HK-2 (cell line): Measurements from ENCODE around the gene ATP7A.

Experiments used
- DNase-seq: peaks from one replicate; pipeline ENCODE4 v3.0.0-alpha.2; 2018; ENCODE audit not compliant: unreplicated experiment

The ATP7A gene

DNA sequence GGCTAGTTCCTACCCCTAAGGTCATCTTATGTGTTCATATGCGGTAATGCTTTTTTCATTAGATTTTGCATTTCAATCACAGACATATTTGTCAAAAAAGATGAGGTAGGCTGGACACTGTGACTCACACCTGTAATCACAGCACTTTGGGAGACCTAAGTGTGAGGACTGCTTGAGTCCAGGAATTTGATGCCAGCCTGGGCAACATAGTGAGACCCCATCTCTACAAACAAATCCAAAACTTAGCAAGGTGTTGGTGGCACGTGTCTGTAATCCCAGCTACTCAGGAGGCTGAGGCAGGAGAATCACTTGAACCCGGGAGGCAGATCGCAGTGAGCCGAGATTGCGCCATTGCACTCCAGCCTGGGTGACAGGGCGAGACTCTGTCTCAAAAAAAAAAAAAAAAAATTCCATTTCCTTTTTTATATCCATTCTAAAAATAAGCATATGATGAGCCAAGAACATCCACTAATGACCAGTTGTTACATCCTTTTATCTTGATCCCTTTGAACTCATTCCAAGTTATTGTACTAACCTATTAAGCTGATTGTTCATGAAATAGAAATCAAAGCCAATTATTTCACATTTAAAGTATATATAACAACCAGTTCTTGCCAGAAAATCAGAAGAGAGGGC, 35.5 kb downstream of the ATP7A start:
- no peak for DNase-seq

DNA sequence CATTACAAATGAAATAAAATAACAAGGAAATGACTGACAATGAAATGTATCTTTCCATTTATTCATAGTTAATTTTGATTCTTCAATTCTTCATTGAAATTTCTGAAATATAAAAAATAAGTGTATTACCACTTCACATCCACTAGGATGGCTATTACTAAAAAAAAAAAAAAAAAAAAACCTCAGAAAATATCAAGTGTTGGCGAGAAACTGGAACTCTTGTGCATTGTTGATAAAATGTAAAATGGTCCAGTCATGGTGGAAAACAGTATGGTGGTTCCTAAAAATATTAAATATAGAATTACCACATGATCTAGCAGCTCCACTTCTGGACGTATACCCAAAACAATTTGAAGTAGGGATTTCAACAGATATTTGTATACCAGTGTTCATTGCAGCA, 36.1 kb downstream of the ATP7A start:
- DNase-seq: no peak

DNA sequence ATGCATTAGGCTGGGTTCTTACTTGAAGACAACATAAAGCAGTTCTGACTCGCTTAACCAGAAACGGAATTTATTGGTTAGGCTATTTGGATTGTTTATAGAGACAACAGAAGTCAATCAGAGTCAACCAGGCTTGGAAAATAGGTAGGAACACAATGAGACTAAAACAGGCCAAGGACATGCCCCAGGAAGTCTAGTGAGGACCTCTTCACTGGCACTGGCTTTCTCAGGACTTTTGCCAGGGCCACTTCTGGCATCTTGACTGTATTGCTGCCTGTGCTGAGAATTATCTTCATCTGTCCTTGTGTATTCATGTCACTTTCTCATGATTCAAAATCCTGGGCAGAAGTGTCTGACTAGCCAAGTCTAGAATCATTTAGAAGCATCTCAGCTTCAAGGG, 39.3 kb downstream of the ATP7A start:
- no peak for DNase-seq

DNA sequence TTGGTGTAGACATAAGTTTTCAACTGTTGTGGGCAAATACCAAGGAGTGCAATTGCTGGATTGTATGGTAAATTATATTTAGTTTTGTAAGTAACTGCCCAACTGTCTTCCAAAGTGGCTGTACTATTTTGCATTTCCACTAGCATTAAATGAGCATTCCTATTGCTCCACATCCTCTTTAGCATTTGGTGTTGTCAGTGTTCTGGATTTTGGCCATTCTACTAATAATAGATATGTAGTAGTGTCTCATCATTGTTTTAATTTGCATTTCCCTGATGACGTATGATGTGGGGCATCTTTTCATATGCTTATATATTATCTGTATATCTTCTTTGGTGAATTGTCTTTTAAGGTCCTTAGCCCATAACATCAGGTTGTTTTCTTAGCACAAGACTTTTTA, 41.7 kb downstream of the ATP7A start:
- DNase-seq: no peak

DNA sequence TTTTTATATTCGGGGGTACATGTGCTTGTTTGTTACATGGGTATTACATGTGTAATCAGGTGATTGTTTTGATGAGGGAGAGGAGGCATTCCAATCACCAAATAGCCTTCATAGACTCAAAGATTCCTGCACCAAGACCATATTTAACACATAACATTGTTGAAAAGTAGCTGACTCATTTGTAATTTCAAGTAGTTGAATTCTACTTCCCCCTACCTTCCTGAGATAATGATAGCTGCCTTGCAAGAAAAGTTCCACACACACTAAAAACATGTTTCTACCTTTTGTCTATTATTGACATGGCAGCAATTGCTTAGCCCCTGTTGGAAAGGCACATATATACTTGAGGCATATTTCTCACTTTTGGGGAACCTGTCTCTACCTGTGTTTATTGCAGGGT, 42.8 kb downstream of the ATP7A start:
- no peak for DNase-seq

DNA sequence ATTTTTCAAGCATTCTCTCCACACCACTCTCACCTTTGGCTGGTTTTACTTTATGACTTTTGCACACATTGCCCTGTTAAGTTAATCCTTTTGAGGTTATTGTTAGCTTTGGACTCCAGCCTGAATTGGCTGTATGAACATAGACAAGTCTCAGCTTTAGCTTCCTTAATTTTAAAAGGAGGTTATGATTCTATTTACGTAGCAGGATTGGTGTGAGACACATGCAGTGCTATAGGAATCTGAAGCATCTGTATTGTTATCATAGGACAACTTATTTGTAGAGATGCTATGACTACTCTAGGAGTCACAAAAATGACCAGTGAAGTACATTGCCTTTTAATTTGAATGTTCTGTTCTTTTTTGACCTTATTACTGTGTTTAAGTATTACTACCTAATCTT, 43.2 kb downstream of the ATP7A start:
- no peak for DNase-seq

DNA sequence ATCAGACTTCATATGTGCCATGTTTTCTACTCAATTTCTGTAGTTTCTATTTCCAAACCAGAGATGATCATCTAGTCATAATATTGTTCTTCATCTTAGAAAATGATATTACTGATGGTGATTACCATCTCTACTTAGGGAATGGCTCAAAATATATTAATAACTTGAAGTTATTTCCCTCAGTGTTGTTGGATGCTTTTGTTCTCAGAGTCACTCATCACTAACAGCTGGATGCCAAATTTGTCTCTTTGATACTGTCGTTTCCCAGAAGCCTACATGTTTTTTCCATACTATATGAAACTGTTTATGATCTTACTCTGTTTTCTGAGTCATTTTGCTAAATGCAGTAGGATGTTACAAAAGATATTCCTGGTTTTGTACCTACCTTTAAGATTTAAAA, 50.1 kb downstream of the ATP7A start:
- no peak for DNase-seq

DNA sequence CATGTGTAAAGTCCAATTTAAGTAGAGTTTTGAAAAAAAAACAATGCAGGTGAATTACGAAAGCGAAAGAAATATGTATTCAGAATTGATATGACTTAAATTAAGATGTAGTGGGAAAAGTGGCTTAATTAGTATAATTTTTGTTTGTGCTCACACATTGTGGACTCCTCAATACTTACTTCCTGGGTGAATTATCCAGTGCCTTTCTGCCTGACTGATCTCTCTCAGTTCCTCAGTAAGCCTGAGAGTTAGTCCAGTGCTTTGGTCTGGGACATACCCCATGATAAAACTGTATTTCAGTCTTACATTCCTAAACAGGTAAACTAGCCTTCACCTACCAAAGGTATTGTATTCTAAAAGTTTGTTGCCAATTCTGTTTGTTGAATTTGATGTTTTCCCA, 50.6 kb downstream of the ATP7A start:
- no peak for DNase-seq

DNA sequence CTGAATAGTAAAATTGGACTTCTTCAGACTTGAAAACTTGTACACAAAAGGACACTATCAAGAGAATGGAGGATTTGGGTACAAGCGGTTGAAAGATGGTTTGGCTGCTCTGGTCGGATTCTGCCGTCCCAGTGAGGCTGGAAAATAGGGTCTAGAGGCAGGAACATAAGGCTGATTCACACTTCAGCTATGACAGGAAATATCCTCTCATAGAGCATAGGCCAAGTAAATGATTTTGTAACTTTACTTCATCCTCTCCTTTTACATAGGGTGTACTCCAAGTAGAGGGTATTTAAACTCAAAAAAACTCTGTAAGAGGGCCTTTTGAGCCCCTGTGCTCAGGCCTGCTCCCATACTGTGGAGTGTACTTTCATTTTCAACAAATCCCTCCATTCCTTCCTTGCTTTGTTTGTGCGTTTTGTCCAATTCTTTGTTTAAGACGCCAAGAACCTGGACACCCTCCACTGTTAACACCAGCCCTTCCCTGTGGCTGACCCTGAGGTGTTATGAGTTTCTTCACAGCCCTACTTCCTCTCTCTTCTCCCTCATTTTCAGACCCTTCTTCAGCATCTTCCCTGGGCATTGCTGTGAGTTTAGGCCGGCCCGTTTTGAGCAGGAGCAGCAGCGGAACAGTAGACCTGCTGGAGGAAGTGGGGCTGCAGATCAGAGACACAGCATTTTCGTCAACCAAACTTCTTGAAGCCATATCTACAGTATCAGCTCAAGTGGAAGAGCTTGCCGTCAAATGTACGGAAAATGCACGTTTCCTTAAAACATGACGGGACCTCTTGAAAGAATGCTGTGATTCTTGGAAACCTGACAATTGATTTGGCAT, 51.8 kb downstream of the ATP7A start:
- no peak for DNase-seq

DNA sequence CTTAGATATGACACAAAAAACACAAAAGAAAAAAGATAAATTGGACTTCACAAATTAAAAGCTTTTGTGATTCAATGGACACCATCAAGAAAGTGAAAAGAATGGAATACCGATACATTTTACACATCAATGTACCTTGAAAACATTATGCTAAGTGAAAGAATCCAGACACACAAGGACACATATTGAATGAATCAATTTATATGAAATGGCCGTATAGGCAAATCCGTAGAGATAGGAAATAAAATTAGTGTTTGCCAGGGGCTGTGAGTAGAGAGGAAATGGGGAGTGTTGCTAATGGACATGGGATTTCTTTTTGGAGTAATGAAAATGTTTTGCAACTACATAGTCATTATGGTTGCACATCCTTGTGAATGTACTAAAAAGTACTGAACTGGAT, 55.9 kb downstream of the ATP7A start:
- no peak for DNase-seq

DNA sequence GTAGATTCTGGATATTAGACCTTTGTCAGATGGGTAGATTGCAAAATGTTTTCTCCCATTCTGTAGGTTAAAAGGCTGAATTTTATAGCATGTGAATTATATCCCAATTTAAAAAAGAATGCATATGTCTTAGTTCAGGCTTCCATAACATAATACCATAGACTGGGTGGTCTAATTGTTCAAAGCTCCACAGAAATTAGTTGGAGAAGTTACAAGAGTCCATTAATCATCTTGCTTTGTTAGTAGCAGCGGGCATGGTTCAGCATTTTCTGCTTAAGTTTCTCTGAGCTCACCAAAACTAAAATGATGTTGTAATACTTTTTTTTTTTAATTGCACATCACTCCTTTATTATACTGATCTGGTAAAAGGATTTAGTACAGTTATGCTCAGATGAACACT, 57.1 kb downstream of the ATP7A start:
- no peak for DNase-seq

DNA sequence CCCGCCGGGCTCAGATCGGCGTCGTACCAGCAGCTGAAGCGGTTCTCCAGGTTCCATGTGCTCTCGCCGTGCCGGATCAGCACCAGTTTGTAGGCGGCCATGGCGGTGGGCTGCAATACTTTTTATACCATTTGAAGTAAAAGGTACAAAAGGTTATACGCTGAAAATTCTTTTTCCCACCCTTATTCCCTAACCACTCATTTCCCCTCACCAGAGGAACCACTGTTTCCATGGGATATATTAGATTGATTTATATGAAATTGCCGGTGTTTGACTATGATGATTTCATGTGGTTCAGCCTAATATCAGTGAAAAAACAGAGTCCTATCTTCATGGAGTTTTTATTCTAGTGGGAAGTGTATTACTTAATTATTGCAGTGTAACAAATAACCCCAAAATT, 59.0 kb downstream of the ATP7A start, which contains the start of gene PGAM4:
PGAM4 (minus strand) TSS at position 101 of the 400 bp plus-strand sequence; CDS start at position 101, 0 bp downstream.
- no peak for DNase-seq

DNA sequence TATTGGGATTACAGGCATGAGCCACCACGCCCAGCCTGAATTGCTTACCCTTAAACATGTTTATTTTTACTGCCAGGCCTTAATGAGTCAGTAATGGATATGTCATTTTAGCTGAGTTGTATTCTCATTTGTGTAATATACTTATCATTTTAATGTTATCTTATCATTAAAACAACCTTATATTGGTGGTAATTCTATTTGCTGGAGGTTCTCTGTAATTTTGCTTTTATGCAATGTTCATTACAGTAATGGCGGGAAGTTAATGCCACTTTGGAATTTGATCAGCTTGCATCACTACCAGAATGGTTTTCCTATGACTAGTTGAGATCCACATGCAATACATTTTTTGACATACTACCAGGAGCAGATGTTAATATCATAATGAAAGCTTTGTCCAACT, 65.3 kb downstream of the ATP7A start:
- no peak for DNase-seq

DNA sequence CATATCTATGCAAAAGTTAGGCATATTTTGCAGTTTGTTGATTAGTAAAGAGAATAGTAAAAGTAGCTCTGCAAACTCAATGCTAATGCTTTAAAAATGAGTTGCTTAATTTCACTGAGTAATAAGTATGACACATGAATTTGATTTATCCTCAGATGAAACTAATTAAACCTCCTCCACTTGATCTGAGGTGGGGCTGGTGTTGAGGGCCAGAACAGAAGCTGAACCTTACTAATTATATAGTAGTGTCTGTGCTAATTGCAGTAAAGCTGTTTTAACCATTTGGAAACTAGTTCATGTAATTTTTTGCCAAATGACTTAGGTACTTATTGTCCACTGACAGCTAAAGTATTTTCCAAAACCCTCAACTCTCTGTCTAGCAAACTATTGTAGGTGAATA, 66.6 kb downstream of the ATP7A start:
- no peak for DNase-seq

DNA sequence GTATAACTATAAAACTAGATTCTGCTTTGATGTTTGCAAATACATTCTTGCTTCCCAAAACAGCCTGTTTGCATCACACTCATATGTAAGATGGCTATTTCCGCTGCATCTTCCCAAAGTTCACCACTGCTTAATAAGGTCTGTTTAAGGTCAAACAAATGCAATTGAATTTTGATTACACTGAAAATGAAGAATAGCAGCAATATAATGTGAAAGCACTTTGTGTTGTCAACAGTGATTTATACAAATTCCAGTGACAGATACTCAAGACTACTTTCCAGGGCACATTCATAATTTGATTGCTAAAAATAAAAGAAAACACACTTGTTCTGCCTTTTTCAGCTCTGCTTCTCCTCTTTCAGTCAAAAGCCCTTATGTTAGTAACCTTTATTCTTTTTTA, 67.0 kb downstream of the ATP7A start:
- DNase-seq: no peak

DNA sequence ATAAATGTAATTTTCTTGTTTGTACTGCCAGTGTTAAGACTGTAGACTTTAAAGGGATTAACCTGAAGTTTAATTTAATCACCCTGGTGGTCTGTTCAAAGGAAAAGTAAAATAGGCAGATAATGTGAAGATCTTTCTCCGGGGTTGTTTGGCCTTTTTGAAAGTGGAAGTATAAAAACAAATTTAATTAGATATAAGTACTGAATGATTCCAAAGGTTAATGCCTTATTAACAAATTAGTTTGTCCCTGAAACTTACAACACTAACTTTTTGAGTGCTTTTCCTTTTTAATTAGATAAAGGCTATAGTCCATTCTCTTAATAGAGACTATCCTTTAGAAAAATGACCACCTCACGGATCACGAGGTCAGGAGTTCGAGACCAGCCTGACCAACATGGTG, 69.4 kb downstream of the ATP7A start:
- no peak for DNase-seq

DNA sequence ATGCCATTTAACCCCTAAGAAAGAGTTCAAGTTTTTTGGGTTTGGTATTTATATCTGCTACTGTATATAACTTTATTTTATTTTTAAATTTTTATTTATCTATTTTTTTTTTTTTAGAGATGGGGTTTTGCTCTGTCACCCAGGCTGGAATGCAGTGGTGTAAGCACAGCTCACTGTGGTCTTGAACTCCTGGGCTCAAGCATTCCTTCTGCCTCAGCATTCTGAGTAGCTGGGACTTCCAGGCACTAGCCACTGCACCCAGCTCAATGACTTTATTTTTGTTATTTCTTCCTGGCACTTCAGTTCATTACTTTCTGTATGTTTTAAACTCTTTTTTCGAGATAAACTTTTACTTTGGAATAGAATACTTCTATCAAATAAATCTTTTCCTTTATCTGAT, 101.4 kb downstream of the ATP7A start:
- no peak for DNase-seq

DNA sequence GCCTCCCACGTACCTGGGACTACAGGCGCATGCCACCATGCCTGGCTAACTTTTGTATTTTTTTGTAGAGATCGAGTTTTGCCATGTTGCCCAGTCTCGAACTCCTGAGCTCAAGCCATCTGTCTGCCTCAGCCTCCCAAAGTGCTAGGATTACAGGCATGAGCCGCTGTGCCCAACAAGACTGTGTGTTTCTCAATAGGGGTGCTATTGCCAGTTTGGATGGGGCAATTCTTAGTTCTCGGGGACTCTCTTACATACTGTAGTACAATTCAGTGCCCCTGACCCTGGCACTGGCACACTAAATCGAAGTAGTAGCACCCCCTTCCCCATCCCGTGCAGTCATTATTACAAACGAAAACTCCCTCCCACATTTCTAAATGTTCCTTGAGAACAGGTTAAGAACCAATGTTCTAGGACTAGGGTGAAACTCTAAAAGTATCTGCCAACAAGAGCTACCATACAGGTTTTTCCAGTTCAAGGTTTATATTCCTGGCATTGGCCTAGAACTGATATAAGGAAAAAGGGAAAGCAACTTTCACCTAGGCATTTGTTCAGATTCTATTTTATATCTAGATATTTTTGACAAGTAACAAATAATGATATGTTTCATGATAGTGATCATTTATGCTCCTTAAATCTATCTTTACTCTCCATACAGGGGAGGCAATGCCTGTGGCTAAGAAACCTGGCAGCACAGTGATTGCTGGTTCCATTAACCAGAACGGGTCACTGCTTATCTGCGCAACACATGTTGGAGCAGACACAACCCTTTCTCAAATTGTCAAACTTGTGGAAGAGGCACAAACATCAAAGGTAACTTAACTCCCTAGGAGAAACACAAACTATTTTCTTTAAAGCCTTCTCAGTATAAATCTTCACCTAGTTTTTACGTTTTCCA, 109.3 kb downstream of the ATP7A start:
- DNase-seq: no peak

DNA sequence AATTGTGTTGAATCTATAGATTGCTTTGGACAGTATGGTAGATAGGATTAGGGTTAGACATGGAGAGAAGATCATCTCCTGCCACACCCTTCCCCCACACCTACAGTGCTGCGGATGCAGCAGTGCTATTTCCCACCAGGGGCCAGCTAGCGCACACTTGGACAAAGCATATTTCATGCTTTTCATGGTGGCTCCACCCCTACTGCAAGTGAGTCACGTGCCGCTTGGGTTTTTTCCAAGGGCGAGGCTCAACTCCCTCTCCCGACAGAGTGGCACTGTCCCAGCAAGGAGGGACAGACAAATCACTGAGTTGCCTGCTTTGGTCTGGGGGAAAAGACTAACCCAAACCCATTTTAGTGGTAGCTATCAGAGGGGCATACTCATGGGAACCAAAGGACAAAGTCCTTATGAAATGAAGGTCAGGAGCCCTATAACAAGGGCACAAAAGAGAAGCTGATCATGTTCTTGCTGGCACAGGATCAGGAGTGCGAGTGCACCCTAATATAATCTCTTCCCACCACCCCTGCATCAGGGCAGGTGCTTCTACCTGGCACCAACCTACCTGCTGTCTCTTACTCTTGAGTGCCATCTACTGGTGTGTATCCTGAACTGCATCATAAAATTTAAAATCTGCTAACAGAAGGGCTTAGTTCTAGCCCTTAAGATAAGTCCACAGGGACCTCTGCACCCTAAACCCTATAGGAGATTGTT, 114.0 kb downstream of the ATP7A start:
- no peak for DNase-seq

DNA sequence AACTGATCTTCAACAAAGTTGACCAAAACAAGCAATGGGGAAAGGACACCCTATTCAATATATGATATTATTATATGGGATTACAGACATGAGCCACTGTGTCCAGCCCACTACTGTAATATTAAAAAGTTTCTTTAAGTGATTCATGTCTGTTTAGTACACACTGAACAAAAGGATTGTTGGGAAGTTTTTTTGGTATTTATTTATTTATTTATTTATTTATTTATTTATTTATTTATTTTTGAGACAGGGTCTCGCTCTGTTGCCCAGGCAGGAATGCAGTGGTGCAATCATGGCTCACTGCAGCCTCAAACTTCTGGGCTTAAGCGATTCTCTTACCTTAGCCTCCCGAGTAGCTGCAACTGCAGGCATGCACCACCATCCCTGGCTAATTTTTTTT, 117.3 kb downstream of the ATP7A start:
- DNase-seq: no peak

DNA sequence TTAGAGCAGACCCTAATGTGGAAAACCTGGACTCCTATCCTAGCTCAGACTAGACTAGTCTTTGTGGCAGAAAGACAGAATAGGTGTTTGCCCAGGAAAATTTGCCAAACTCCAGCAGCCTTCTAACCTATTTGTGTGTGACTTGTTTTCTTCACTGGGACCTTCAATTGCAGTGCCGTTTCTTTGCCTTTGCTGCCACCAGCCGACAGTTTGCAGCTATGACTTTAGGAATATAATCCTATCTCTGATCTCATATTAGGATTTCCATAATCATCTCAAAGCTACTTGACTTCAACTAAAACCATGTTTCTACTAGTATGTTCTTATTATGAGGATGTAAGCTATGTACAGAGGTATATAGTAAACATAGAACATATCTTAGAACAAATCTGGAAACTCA, 119.2 kb downstream of the ATP7A start:
- no peak for DNase-seq

DNA sequence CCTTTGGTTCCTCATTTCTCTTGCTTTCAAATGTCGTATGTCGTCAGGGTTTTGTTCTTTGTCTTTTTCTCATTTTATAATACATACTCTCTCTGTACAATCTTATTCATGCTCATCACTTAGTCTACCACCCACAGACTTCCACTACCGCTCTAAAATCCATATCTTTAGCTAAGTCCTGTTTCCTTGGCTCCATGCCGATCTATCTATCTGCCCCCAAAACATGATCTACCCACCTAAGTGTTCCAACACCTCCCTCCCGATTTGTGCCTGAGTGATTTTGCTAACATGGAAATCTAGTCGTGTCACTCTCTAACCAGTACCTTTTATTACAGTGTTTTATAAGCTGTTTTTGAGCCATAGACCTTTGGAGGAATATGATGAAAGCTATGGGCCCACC, 124.6 kb downstream of the ATP7A start:
- DNase-seq: no peak
